MM.1S (cell line): ENCODE data around the gene SF3B5.

Experiments
- DNase-seq: peaks from one replicate; pipeline ENCODE4 v3.0.0-alpha.2; 2015
- H2AFZ ChIP-seq: fragments of 300-600 bp; sonication (generic); 2 replicates; pipeline ENCODE4 v1.6.0; 2016; ENCODE audit warnings: antibody characterized with exemption, low read length
- H3F3A ChIP-seq: fragments of 300-600 bp; sonication (generic); 2 replicates; pipeline ENCODE4 v1.6.1; 2016; ENCODE audit warnings: mild to moderate bottlenecking, antibody characterized with exemption, low read length, moderate library complexity, mixed read lengths; ENCODE audit not compliant: insufficient read depth
- H3K27ac ChIP-seq: fragments of 300-600 bp; sonication (generic); 2 replicates; pipeline ENCODE4 v1.5.1; 2016; ENCODE audit warnings: mild to moderate bottlenecking, low read length
- H3K27me3 ChIP-seq: fragments of 300-600 bp; sonication (generic); replicated peaks from 2 replicates; pipeline ENCODE4 v1.6.0; 2016; ENCODE audit warnings: low read length; ENCODE audit not compliant: insufficient read depth
- H3K36me3 ChIP-seq: fragments of 300-600 bp; sonication (generic); replicated peaks from 2 replicates; pipeline ENCODE4 v1.6.1; 2016; ENCODE audit warnings: mild to moderate bottlenecking, low read length, mixed read lengths; ENCODE audit not compliant: insufficient read depth
- H3K4me1 ChIP-seq: fragments of 300-600 bp; sonication (generic); 2 replicates; pipeline ENCODE4 v1.6.1; 2016; ENCODE audit warnings: low read length, mixed read lengths
- H3K4me2 ChIP-seq: fragments of 300-600 bp; sonication (generic); 2 replicates; pipeline ENCODE4 v1.6.0; 2016; ENCODE audit warnings: low read depth, low read length
- H3K4me3 ChIP-seq: fragments of 300-600 bp; sonication (generic); 2 replicates; pipeline ENCODE4 v1.5.1; 2016; ENCODE audit warnings: low read length, mixed read lengths
- H3K79me2 ChIP-seq: fragments of 300-600 bp; sonication (generic); 2 replicates; pipeline ENCODE4 v1.6.1; 2016; ENCODE audit warnings: mixed run types, low read length, mixed read lengths
- H3K9ac ChIP-seq: fragments of 300-600 bp; sonication (generic); 2 replicates; pipeline ENCODE4 v1.6.1; 2016; ENCODE audit warnings: low read length, mixed read lengths
- H3K9me2 ChIP-seq: fragments of 300-600 bp; sonication (generic); replicated peaks from 2 replicates; pipeline ENCODE4 v1.6.1; 2016; ENCODE audit warnings: mild to moderate bottlenecking, low read length, mixed read lengths; ENCODE audit not compliant: insufficient read depth
- H3K9me3 ChIP-seq: fragments of 300-600 bp; sonication (generic); replicated peaks from 2 replicates; pipeline ENCODE4 v1.6.1; 2016; ENCODE audit warnings: mild to moderate bottlenecking, low read length, mixed read lengths; ENCODE audit not compliant: insufficient read depth
- H4K20me1 ChIP-seq: fragments of 300-600 bp; sonication (generic); 2 replicates; pipeline ENCODE4 v1.6.1; 2016; ENCODE audit warnings: mild to moderate bottlenecking, low read length, moderate library complexity, mixed read lengths; ENCODE audit not compliant: insufficient read depth
- EZH2 ChIP-seq: fragments of 300-600 bp; sonication (generic); optimal IDR thresholded peaks from 2 replicates; pipeline ENCODE3; 2017; ENCODE audit warnings: low read depth, mild to moderate bottlenecking, antibody characterized with exemption, low read length, mixed read lengths
- EZH2phosphoT487 ChIP-seq: fragments of 300-600 bp; sonication (generic); IDR thresholded peaks from 2 replicates; pipeline ENCODE4 v1.6.1; 2018; ENCODE audit warnings: antibody characterized with exemption, low read length
- TF ChIP-seq, protein P1 (sequence below): fragments of 300-600 bp; sonication (generic); IDR thresholded peaks from 2 replicates; pipeline ENCODE4 v1.5.1; 2016; ENCODE audit warnings: antibody characterized with exemption, low read length, mixed read lengths

Gene SF3B5

DNA sequence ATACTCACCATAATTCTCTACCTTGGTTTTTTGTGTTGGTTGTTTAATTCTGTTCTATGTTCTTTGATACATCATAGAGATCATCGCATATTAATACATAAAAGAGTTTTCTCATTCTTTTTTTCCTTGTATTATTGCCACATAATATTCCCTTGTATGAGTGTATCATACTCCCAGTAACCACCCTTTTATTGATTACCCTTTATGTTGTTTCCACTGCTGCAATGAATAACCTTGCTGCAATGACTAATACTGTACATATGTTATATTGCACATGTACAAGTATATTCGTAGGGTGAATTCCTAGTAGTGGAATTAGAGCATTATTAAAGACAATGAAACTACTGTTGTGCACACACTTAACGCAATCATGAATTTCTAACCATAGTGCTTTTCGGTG is 9.1 kb upstream of the SF3B5 start:
- TF ChIP-seq EZH2 (no peak), EZH2phosphoT487 (no peak)
- TF ChIP-seq, protein P1, sequence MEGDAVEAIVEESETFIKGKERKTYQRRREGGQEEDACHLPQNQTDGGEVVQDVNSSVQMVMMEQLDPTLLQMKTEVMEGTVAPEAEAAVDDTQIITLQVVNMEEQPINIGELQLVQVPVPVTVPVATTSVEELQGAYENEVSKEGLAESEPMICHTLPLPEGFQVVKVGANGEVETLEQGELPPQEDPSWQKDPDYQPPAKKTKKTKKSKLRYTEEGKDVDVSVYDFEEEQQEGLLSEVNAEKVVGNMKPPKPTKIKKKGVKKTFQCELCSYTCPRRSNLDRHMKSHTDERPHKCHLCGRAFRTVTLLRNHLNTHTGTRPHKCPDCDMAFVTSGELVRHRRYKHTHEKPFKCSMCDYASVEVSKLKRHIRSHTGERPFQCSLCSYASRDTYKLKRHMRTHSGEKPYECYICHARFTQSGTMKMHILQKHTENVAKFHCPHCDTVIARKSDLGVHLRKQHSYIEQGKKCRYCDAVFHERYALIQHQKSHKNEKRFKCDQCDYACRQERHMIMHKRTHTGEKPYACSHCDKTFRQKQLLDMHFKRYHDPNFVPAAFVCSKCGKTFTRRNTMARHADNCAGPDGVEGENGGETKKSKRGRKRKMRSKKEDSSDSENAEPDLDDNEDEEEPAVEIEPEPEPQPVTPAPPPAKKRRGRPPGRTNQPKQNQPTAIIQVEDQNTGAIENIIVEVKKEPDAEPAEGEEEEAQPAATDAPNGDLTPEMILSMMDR, result no peak
- no peaks in the 10 kb centered on the region for H3K36me3 ChIP-seq
- H3K9me3 ChIP-seq, result no peaks in the 10 kb centered on the region
- H3K9me2 ChIP-seq, result no peaks in the 10 kb centered on the region
- no peak overlapping the region for H3K4me3 ChIP-seq
- no peaks in the 10 kb centered on the region for H3K4me1 ChIP-seq
- no peak for DNase-seq
- no peaks in the 10 kb centered on the region for H3K27me3 ChIP-seq
- H3F3A ChIP-seq, result no peaks in the 10 kb centered on the region
- no peaks in the 10 kb centered on the region for H3K79me2 ChIP-seq
- no peaks in the 10 kb centered on the region for H4K20me1 ChIP-seq
- no peak overlapping the region for H3K9ac ChIP-seq
- no peak overlapping the region for H3K27ac ChIP-seq
- no peak overlapping the region for H2AFZ ChIP-seq
- H3K4me2 ChIP-seq, result no peak overlapping the region

DNA sequence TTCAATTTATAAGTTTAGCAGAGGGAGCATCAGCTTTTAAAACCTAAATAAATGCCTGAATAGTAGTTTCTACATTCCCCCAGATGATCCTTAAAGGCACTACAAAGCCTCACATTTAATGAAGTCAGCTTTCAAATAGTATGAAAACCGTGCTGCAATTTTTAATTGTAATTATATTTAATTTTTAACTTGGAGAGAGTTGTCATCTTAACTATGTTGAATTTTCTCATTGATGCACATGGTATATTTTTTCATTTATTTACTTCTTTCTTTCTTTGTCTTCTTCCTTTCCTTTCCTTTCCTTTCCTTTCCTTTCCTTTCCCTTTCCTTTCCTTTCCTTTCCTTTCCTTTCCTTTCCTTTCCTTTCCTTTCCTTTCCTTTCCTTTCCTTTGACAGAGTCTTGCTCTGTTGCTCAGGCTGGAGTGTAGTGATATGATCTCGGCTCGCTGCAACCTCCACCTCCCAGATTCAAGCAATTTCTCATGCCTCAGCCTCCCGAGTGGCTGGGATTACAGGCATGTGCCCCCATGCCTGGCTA is 7.7 kb upstream of the SF3B5 start:
- Histone ChIP-seq H3K4me3 (no peak overlapping the region), H3K9me3 (no peaks in the 10 kb centered on the region), H3K79me2 (no peaks in the 10 kb centered on the region), H3F3A (no peaks in the 10 kb centered on the region), H3K27me3 (no peaks in the 10 kb centered on the region), H3K4me1 (no peaks in the 10 kb centered on the region), H3K36me3 (no peaks in the 10 kb centered on the region), H3K4me2 (no peak overlapping the region), H3K27ac (no peak overlapping the region), H3K9me2 (no peaks in the 10 kb centered on the region), H3K9ac (no peak overlapping the region), H2AFZ (no peak overlapping the region), H4K20me1 (no peaks in the 10 kb centered on the region)
- TF ChIP-seq EZH2phosphoT487 (no peak), EZH2 (no peak)
- TF ChIP-seq, protein P1, result no peak
- DNase-seq, result no peak

DNA sequence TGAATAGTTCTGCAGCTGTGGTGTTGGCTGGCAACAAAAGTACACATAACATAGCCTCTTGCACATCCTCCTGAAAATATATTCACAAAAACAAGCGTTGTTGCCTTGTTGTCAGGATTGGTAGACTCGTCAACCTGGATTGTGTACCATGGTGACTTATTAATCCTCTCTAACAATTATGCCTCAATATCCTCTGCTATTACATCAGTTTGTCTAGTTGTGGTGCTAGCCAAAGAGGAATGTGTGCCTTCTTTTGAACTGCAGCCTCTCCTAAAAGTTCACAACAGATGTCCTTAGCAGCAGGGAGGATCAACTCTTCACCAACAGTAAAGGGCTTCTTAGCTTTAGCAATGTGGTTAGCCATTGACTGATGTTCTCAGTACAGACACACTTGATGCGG is 3.6 kb upstream of the SF3B5 start:
- no peak for DNase-seq

More for the DNA sequence above, 3.6 kb upstream of the SF3B5 start:
- TF ChIP-seq EZH2 (no peak), EZH2phosphoT487 (no peak)
- TF ChIP-seq, protein P1, result no peak
- H3F3A ChIP-seq, result no peaks in the 10 kb centered on the region
- H2AFZ ChIP-seq, result no peak overlapping the region
- no peak overlapping the region for H3K27ac ChIP-seq
- no peaks in the 10 kb centered on the region for H3K9me3 ChIP-seq
- no peaks in the 10 kb centered on the region for H3K27me3 ChIP-seq
- H3K9me2 ChIP-seq, result no peaks in the 10 kb centered on the region
- no peaks in the 10 kb centered on the region for H4K20me1 ChIP-seq
- H3K4me1 ChIP-seq, result 0 out of 2 replicates have a peak, but pooled peaks cover 4% of the 10 kb centered on the region
- no peaks in the 10 kb centered on the region for H3K36me3 ChIP-seq
- H3K9ac ChIP-seq, result no peak overlapping the region
- no peak overlapping the region for H3K4me3 ChIP-seq
- H3K79me2 ChIP-seq, result peaks cover 13% of the 10 kb centered on the region
- H3K4me2 ChIP-seq, result no peak overlapping the region
